OCI-LY1 (cell line): ENCODE data around the gene PRR36.

Experiments
- H2AFZ ChIP-seq: fragments of 200-600 bp; sonication (generic), shearing (Covaris generic); 2 replicates; pipeline ENCODE4 v1.6.0; 2014; ENCODE audit warnings: antibody characterized with exemption, mild to moderate bottlenecking, low read length
- H3F3A ChIP-seq: fragments of 200-600 bp; sonication (generic), shearing (Covaris generic); 2 replicates; pipeline ENCODE4 v1.6.0; 2014; ENCODE audit warnings: mild to moderate bottlenecking, antibody characterized with exemption, low read length, moderate library complexity; ENCODE audit not compliant: insufficient read depth
- H3K27ac ChIP-seq: fragments of 200-600 bp; sonication (generic); 2 replicates; pipeline ENCODE4 v1.5.1; 2014; ENCODE audit warnings: low read length, mixed run types, mild to moderate bottlenecking, low read depth; ENCODE audit not compliant: poor library complexity, severe bottlenecking
- H3K27me3 ChIP-seq: fragments of 200-600 bp; sonication (generic); 2 replicates; pipeline ENCODE4 v1.6.0; 2014; ENCODE audit warnings: antibody characterized with exemption, mild to moderate bottlenecking, low read length, moderate library complexity; ENCODE audit not compliant: insufficient read depth
- H3K36me3 ChIP-seq: fragments of 200-600 bp; sonication (generic); 2 replicates; pipeline ENCODE4 v1.6.1; 2014; ENCODE audit warnings: mild to moderate bottlenecking, antibody characterized with exemption, low read length, moderate library complexity, mixed read lengths; ENCODE audit not compliant: insufficient read depth
- H3K4me1 ChIP-seq: fragments of 200-600 bp; sonication (generic); 2 replicates; pipeline ENCODE4 v1.5.1; 2014; ENCODE audit warnings: mild to moderate bottlenecking, low read length, moderate library complexity; ENCODE audit not compliant: insufficient read depth, severe bottlenecking
- H3K4me2 ChIP-seq: fragments of 200-600 bp; sonication (generic), shearing (Covaris generic); 2 replicates; pipeline ENCODE4 v1.6.1; 2014; ENCODE audit warnings: low read length
- H3K4me3 ChIP-seq: fragments of 200-600 bp; sonication (generic); 2 replicates; pipeline ENCODE4 v1.5.1; 2014; ENCODE audit warnings: low read length, low read depth, mild to moderate bottlenecking, mixed read lengths; ENCODE audit not compliant: poor library complexity, severe bottlenecking
- H3K79me2 ChIP-seq: fragments of 200-600 bp; shearing (Covaris generic); 2 replicates; pipeline ENCODE4 v1.6.1; 2016; ENCODE audit warnings: mixed run types, low read length, mixed read lengths; ENCODE audit not compliant: insufficient read depth
- H3K9ac ChIP-seq: fragments of 200-600 bp; sonication (generic), shearing (Covaris generic); 2 replicates; pipeline ENCODE4 v1.6.1; 2014; ENCODE audit warnings: mild to moderate bottlenecking, low read length, mixed read lengths
- H3K9me2 ChIP-seq: fragments of 200-600 bp; sonication (generic), shearing (Covaris generic); 2 replicates; pipeline ENCODE4 v1.6.1; 2014; ENCODE audit warnings: low read depth, mild to moderate bottlenecking, low read length, mixed read lengths
- H3K9me3 ChIP-seq: fragments of 200-600 bp; shearing (Covaris generic); 2 replicates; pipeline ENCODE4 v1.6.1; 2014; ENCODE audit warnings: low read length, mixed read lengths
- H4K20me1 ChIP-seq: fragments of 200-600 bp; sonication (generic), shearing (Covaris generic); 2 replicates; pipeline ENCODE4 v1.6.0; 2016; ENCODE audit warnings: mild to moderate bottlenecking, low read length; ENCODE audit not compliant: insufficient read depth
- EZH2 ChIP-seq: fragments of 200-600 bp; sonication (generic), shearing (Covaris generic); IDR thresholded peaks from 2 replicates; pipeline ENCODE4 v1.8.0; 2017; ENCODE audit warnings: borderline replicate concordance, mixed run types, mild to moderate bottlenecking, antibody characterized with exemption, low read length, moderate library complexity, mixed read lengths
- TF ChIP-seq, protein P1 (sequence below): fragments of 200-600 bp; sonication (generic), shearing (Covaris generic); IDR thresholded peaks from 2 replicates; pipeline ENCODE4 v1.5.1; 2017; ENCODE audit warnings: mild to moderate bottlenecking, antibody characterized with exemption, low read length, moderate library complexity, mixed read lengths

Gene PRR36

DNA sequence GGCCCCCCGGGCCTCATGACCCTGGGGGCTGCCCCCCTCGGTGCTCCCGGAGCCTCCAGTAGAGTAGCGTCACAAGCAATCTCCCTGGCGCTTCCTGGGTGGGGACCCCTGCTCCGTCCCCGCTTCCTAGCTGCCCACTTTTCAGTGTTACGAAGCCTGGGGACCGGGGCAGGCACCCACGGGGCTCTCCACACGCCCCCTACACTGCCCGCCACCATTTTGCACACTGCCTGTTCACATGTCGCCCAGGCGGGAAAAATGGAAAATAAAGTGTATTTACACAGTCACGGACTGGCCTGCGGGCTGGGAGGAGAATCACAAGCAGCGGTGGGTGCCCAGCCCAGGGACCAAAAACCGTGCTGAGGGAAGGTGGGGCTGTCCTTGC lies 9.5 kb downstream of the PRR36 start:
- H3K79me2 ChIP-seq = no peaks in the 10 kb centered on the region
- H3K27me3 ChIP-seq = no peaks in the 10 kb centered on the region; the same call in 1 of the 2 replicates
- no peaks in the 10 kb centered on the region for H3K9me2 ChIP-seq
- H3K4me1 ChIP-seq = peaks cover 15% of the 10 kb centered on the region
- no peak overlapping the region for H3K27ac ChIP-seq
- H3K36me3 ChIP-seq = no peaks in the 10 kb centered on the region
- H3K4me3 ChIP-seq = no peak overlapping the region
- no peaks in the 10 kb centered on the region for H3F3A ChIP-seq
- H2AFZ ChIP-seq = no peak overlapping the region
- no peak overlapping the region for H3K4me2 ChIP-seq
- no peak overlapping the region for H3K9ac ChIP-seq
- no peaks in the 10 kb centered on the region for H3K9me3 ChIP-seq
- TF ChIP-seq, protein P1, sequence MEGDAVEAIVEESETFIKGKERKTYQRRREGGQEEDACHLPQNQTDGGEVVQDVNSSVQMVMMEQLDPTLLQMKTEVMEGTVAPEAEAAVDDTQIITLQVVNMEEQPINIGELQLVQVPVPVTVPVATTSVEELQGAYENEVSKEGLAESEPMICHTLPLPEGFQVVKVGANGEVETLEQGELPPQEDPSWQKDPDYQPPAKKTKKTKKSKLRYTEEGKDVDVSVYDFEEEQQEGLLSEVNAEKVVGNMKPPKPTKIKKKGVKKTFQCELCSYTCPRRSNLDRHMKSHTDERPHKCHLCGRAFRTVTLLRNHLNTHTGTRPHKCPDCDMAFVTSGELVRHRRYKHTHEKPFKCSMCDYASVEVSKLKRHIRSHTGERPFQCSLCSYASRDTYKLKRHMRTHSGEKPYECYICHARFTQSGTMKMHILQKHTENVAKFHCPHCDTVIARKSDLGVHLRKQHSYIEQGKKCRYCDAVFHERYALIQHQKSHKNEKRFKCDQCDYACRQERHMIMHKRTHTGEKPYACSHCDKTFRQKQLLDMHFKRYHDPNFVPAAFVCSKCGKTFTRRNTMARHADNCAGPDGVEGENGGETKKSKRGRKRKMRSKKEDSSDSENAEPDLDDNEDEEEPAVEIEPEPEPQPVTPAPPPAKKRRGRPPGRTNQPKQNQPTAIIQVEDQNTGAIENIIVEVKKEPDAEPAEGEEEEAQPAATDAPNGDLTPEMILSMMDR = no peak
- no peak for TF ChIP-seq EZH2
- no peaks in the 10 kb centered on the region for H4K20me1 ChIP-seq

- no peak for TF ChIP-seq EZH2
- TF ChIP-seq, protein P1 = no peak
- H3K4me1 ChIP-seq = peaks cover 12% of the 10 kb centered on the region
- no peak overlapping the region for H2AFZ ChIP-seq
- no peak overlapping the region for H3K4me3 ChIP-seq
- H3K36me3 ChIP-seq = no peaks in the 10 kb centered on the region
- no peak overlapping the region for H3K4me2 ChIP-seq
- no peaks in the 10 kb centered on the region for H3K9me2 ChIP-seq
- H3K9ac ChIP-seq = no peak overlapping the region
- H3K79me2 ChIP-seq = no peaks in the 10 kb centered on the region
- H3K9me3 ChIP-seq = no peaks in the 10 kb centered on the region
- no peaks in the 10 kb centered on the region for H3F3A ChIP-seq
- no peak overlapping the region for H3K27ac ChIP-seq
- H3K27me3 ChIP-seq = no peaks in the 10 kb centered on the region; the same call in 1 of the 2 replicates
- no peaks in the 10 kb centered on the region for H4K20me1 ChIP-seq
Measured at GRCh38 chr19:7863971-7864689, 10.1 kb downstream of the PRR36 start.

- H3K27me3 ChIP-seq = no peaks in the 10 kb centered on the region; the same call in 1 of the 2 replicates
- no peak overlapping the region for H3K4me3 ChIP-seq
- no peaks in the 10 kb centered on the region for H3F3A ChIP-seq
- no peak overlapping the region for H3K27ac ChIP-seq
- H3K4me2 ChIP-seq = no peak overlapping the region
- TF ChIP-seq, protein P1 = no peak
- TF ChIP-seq EZH2 = no peak
- H2AFZ ChIP-seq = no peak overlapping the region
- H4K20me1 ChIP-seq = no peaks in the 10 kb centered on the region
- H3K79me2 ChIP-seq = no peaks in the 10 kb centered on the region
- H3K36me3 ChIP-seq = no peaks in the 10 kb centered on the region
- no peaks in the 10 kb centered on the region for H3K9me3 ChIP-seq
- H3K4me1 ChIP-seq = peaks cover 9% of the 10 kb centered on the region
- no peak overlapping the region for H3K9ac ChIP-seq
- no peaks in the 10 kb centered on the region for H3K9me2 ChIP-seq
Measured at GRCh38 chr19:7863157-7863970, 10.8 kb downstream of the PRR36 start.
